ENCODE data around the gene KRTAP10-8.

GRCh38 chr21:44574457-44575306 lies 37.2 kb upstream of the KRTAP10-8 start:
- no peak for TF ChIP-seq CTCF (conservative IDR thresholded peaks at IDR 0.05; ENCODE audit: low read depth, low read length)
- TF ChIP-seq EZH2 (IDR thresholded peaks at IDR 0.05; ENCODE audit: low read length, unreplicated experiment) = no peak
